SW480 (cell line): ENCODE data around the gene ITPKB.
"Not testable (repeated sequence)": the region's sequence is repeated elsewhere in the genome, so short reads cannot be mapped to it uniquely, and the experiment has no call there.

ENCODE experiments used
- DNase-seq: peaks from one replicate; pipeline ENCODE4 v3.0.0-alpha.2; 2016; ENCODE audit warnings: low spot score

Gene ITPKB

DNA sequence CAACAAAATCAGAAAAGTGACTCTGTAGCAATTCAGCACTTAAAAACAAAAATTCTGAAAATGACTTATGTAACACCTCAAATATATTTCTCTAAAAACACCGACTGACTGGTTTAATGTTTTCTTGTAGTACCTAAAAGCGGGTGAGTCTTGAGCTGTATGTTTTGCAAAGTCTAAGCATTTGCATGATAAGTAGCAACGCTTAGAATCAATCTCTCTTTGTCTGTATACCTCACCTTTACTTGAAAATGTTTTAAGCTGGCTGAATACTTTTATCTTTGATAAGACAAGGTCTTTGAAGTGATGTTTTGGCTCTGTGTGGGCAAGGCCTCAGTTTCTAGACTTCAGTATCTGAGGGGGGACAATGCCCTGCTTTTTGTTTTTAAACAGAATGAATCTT lies 8.2 kb downstream of the ITPKB start:
- no peak for DNase-seq

DNA sequence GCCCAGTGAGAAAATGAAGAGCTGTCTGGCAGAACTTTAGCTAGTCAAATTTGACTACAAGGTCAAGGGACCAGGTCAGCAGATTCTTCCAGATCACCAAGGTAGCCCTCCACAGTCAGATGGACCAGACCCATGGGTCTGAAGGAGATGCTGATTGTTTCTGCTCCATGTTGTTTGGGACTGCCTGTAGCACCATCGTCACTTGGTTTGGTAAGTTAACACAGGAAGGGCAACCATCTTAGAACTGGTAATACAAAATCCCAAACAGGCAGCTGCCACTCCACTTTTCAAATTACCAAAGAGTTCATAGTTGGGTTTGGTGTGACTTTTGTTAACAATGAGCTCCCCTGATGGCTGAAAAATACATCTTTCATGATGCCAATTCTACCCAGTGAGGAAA lies 9.0 kb downstream of the ITPKB start:
- no peak for DNase-seq

DNA sequence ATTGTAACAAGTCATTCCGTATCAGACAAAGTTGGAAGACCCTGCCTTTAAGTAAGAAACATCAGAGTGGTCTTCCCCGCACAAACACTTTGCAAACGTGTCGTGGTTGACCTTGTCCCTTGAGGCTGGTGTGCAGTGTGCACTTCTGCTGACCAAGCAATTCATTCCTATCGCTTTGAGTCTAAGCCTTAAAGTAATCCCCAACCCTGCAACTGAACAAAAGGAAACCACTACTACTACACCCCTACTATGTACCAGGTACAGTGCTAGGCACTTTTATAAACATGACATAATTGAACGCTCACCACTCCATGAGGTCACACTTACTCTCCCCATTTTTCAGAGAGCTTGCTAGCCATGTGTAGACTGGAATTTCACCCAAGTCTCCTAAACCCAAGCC lies 10.6 kb downstream of the ITPKB start:
- DNase-seq, result no peak

DNA sequence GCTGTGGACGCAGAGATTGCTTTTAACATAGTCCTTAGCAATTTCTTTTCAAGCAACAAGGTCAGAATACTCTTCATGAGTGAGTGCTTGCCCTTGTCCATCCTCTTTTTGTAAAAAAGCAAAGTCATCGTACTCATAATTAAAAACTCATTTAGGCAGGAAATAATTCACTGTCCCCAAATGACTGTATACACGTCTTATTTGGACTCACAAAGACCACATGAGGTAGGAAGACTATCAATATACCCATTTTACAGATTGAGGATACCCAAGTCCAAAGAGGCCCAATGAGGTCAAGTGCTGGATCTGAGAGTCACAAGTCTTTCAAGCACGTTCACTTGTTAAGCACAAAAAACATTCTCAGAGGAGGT lies 13.2 kb downstream of the ITPKB start:
- no peak for DNase-seq

DNA sequence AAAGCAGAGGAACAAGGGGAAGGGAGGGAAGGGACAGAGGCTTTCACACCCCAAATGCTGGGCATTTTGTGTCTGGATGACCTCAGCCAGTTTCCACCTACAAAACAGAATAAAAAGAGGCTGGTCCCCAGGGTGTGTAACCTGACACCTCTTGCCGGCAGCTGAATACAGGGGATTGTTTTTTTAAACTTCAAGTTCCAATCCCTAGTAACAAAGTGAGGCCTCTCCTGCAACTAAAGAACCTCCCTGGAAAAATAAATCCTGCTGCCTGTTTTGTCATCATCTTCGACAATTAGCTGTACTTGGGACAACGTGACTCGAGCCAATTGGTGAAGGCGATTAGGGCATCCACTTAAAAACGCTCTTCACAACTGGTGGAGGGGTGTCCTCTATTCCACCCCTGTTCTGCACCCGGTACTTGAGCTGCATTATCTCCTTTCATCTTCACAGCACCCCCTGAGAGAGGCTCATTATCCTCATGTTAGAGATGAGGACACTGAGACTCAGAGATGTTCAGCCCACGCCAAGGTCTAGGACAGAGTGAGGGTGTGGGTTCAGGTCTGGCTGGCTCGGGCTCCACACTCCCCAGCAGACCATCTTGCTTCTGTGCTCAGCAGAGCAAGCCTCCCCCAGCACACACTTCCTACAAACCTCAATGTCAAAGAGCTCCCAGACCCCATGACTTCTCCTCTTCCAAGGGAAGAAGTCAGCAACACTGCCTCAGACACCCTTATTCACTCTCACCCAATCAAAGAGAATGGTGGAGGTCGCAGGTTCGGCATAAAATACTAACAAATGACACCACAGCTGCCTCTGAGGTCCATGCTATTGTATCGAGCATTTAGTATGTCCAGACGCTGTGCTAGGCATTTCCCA lies 15.2 kb downstream of the ITPKB start:
- DNase-seq, result peak; percentile 64

DNA sequence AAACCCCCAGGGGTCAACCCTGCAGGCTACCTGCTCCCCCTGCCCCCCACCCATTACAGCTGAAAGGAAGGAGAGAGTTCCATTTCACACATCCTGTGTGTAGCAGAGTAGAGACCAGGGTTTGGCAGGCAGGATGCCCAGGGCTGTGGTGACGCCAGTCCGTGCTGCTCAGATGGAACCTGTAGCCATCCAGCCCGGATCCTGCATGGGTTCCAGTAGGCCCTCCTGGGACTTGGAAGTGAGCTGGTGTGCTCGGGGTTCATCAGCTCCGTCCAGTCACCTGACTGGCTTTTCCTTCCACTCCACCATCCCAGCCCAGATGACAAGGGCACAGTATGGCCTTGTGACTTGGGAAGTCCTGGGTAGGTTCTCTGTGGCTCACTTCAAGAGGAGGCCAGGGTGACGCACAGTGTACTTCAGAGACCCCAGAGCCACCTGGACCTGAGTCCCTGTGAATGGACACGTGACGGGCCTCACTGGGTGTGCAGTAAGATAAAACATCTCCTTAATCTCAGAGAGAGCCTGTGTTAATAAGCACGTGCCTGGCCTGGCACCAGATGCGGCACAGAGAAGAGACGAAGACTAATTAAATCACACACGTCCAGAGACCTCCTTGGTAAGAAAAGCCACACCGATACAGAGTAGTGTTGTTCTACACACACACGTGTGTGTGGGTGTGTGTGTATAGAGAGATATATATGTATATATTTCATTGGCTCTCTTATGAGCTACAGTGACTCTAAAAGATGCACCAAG lies 16.0 kb downstream of the ITPKB start:
- no peak for DNase-seq

DNA sequence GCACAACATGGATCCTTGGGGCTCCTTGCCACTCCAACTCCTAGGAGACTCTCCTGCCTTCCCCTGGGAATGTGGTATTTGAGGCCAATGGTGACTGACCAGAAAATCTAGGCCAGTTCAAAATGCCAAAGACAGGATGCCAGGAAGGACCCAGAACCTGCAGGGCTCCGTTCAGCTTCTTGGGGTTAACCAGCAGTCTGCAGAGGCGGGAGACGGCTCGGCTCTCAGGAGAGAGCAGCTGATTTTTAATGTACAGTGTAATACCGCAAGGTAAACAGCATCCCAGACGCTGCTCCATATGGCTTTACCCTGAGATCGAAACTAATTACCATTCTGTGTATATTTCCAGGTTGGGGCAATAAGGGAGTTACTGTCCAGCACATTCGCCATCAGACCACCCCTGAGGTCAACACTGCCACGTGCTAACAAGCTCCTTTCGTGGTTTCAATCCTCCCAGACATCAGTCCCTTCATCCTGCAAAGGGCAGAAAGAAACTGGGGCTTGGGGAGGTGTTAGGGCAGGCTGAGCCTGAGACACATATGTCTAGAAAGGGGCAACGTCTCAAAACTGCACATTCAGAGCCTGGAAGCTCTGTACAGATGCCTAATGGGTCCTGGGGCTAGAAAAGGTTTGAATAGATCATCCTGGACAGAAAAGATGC lies 16.7 kb downstream of the ITPKB start:
- DNase-seq, result no peak

DNA sequence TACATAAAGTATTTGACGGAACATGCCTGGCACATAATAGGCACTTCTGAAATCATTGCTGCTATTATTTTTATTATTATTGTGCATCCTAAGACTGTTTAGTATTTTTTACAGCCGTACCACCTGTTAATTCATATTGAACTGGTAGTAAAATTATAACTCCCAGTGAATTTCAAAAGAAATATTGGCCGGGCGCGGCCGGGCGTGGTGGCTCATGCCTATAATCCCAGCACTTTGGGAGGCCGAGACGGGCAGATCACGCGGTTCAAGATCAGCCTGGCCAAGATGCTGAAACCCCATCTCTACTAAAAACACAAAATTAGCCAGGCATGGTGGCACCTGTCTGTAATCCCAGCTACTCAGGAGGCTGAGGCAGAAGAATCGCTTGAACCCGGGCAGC lies 18.5 kb downstream of the ITPKB start:
- DNase-seq, result not testable (repeated sequence)

DNA sequence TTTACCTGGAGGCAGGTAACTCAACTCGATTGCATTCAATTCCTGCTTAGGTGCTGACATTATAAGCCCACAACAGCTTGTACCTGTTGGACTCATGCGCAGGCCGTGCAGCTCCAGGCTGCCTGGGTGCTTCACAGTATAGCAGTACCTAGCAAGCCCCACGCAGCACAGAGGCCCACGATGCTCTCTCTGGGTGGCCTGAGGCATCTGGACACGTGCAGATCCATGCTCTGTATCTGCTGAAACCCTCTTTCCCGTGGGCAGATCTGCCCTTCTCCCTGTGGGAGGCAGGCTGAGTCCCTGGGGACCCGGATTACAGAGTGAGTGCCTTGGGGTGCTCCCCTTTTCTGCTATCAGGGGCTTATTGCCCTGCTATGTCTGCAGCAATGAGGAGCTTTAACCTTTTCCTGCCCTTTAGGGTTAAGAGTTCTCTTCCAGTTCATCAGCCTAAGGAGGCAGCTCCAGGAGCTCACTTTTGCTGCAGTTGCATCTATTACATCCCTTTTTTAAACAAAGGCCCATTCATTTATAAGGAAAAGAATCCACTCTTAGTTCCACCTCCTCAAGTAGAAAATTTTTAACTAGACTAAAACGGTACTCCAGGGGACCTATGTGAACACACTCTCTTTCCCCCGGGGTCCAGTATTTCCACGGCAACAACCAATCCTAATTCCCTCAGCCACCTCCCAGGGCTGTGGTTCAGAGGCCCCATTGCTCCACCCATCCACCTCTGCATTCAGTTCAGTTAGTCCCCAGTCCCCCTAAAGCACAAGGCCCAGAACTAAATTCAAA lies 19.3 kb downstream of the ITPKB start:
- no peak for DNase-seq

DNA sequence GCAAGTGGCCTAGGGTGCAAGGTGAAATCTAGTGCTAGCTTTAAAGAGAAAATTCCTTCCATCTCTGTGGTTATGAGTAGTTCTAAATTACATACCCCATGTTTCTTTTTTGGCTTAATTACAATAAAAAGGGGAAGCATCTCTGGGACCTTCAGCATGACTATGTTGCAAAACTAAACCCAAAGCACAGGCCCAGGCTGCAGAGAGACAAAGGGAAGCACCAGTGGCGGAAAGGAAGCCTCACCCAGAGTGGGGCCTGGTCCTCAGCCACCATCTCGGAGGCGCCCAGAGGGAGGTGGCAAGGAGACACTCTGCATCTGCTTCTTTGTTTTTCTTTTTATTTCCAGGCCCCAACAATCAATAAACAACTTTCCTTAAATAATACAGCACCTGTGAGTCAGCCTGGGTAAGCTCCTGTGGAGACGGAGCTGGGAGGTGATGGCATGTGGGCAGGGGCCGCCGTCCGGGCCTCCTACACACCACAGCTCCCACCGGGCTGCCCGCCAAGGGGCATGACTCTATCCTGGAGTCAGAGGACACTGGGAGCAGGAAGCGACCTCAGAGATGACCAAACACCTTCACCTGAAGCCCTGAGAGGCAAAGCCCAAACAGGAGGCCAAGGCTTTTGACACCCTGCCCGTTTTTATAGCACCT lies 21.7 kb downstream of the ITPKB start:
- DNase-seq, result no peak

DNA sequence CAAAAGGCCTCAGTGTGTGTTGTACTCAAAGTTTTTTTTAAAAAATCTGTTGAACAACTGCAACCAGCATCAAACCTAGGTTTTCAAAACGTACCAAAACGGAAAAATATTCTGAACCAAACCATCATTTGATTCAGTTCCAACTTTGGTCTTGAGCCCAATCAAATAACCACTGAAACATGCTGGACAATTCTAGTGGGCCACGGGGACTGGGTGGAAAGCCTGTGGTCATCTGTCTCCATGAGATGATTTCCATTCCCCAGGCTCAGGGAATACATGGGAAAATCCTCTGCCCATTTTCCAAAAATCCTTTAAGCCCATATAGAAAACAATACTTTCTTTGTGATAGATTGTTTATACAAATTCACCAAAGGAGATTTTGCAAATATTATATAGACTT lies 22.5 kb downstream of the ITPKB start:
- DNase-seq, result no peak

DNA sequence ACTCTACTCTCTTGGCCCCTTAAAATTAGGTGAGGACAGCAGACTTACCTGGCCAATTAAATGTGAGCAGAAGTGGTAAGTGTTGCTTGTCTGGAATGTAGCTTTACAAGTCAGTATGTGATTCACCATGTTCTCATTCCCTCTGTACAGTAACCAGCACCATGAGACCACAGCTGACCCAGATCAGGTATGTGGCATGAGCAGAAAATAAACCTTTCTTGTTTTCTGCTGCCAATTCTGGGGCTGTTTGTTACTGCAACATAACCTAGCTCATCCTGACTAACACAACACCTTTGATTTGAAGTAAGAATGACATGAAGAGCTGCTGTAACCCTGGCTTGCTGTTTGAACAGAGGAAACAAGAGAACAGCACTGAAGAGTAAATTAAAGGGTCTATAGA lies 24.9 kb downstream of the ITPKB start:
- DNase-seq, result no peak

DNA sequence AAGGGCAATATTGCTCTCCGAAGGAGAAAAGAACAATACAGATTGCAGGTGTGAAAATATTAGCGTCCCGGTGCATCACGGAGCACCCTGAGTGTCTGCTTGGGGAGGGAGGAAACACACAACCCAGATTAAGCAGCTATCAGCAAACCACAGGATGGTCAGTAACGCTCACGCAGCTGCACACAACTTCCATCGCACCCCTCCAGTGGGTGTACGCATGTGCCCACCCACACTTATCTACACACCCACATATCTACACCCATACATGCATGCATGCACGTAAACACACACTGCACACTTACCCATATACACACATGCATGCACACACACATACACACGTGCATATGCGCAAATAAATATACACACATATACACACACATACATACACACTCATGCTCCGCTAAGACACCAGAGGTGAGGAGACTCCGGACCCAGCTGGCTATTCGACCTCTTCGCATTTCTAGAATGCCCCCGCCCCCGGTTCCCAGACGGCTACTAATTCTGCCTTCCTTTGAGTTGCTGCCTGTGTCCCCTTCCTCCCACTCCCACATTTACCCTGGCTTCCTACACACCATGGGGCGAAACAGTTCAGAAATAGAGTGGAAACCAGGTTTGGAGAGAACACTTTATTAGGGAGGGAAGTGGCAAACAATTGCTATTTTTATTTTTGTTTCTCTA lies 26.2 kb downstream of the ITPKB start:
- no peak for DNase-seq

DNA sequence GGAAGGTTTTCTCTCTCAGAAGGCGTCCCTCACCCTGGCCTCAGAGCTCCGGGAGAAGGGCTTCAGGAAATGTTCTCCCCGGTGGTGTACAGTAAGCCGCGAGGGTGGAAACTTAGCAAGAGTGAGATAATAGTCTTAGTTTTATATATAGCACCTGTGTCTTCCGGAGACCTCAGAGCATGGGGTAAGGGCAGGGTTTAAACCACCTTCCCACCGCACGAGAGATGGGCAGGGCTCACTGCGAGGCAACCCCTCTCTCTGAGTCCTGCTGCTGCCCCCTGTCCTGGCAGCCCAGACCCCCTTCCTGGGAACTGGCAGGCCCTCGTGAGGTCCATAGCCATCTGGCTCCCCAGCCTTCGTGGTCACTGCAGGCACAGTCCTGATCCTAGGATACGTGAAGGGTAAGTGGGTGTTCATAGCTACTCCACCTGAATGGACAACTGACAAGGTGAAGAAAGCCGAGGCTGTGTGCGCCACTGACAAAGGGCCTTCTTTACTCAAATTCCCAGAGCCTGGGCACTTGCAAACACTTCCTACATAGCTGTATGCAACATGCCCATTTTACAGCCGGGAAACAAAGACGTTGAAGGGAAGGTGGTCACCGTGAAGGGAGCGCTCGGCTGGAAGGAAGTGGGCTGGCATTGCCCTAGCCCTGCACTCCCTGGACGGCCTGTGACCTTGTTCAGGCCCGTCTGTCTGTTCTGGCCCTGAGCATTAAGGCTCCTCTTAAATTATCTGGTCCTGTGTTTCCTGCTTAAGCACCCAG lies 26.9 kb downstream of the ITPKB start:
- no peak for DNase-seq

DNA sequence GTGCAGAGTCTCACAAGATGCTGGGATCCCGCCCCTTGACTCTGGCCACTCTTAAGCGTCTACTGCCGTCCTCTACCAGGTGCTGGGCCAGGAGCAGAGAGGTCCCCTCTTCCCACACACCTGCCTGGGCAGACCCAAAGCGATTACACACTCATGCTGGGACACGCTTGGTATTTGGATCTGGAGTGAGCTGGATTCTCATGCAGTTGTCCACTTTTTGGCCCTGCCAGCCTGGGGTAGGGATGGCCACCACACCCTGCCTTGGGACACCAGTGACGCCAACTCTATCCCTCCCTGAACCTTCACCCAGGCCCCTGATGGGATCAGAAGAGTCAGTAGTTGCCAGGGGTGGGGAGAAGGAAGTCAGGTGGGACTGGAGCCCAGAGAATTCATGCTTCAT lies 28.6 kb downstream of the ITPKB start:
- no peak for DNase-seq

DNA sequence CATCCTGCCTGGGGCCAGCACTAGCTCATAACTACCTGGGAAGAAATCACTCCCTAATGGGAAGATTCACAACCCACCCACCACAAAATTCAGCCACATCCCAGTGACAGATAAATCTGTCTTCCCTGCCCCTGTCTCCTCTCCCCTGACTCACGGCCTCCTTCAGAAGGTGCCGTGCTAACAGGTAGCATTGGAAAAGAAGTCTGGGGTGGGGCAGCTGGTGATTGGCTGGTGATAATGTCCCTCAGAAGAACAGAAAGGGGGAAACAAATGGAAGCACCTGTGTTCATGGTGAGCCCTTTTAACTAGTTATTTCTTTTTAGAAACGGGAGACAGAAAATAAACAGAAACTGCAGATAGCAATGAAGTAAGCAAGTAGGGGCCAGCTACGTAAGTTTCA lies 29.1 kb downstream of the ITPKB start:
- no peak for DNase-seq

DNA sequence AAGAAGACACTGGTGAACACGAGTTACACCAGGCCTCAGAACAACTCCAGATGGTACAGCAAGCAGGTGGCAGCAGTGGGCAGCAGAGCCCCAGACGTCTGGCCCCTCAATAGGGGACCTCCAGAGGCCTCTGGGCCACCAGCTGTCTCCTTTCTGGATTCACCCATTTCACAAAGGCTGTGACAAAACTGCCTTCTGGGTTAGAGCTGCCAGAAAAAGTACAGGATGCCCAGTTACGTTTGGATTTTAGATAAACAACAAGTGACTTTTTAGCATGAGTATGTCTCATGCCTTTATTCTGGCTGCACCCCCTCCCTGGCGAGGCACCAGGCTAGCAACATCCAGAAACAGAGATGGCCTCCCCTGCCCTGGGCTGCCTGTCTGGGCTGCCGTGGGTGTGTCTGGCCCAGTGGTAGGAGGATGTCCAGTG lies 30.1 kb downstream of the ITPKB start:
- DNase-seq, result no peak

DNA sequence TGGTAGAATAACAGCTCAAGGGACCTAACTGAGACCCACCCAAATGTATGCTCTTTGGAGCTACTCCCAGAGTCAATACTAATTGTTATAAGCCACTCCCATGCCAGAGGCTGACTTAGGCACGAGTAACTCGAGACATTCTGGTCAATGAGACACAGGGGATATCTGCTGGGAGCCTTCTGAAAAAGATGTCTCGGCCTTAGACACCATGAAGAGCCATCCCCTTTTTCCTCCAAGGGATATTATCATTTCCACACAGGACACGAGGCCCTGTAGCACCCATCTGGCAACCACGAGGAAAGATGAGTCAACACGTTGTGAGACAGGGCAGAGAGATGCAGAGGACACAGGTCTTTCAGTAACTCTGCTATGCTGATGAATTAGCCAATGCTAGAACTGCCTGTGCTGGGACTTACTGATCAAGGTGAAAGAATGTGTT lies 30.7 kb downstream of the ITPKB start:
- no peak for DNase-seq

DNA sequence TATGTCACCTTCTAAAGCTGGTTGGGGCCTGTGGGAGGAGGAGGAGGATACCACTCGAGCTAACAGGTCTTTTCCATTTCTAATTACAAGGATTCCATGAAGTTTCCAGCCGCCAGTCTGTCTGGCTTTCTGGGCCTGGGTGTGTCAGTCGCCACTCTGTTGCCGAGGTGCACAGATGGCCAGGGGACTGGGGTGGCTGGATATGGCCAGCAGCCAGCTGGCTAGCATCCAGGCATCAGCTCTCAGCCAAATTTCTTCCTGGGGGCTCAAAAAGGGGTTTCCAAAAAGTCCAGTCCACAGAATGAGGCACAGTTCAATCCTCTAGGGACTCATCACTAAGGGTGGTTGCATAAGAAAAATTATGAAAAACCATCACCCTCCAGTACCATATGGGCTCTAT lies 32.4 kb downstream of the ITPKB start:
- no peak for DNase-seq
